SW 1271 (cell line): ENCODE results near the gene ADARB1.

ENCODE experiments used
- DNase-seq, 2 experiments: peaks; one replicate each; lab custom pipeline; 2025; lab: John Stamatoyannopoulos, UW

ADARB1 gene

GRCh38 chr21:45266518-45267389 is 192.4 kb downstream of the ADARB1 start:
- DNase-seq = no peak

DNA sequence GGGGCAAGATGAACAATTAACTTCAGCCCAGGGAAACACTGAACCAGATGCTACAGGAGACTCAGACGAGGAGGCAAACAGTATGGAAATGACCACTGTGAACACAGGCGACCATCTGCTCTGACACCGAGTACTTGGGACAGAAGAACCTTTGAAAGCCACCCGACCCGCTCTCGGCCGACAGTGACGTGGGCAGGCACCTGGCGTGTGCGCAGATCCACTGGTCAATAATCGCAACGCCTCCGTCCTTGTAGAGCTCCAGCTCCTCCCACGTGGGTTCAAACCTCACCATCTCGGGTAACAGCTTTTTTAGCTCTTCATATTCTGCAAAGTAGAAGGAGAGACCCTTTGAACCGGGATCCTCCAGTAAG is 193.0 kb downstream of the ADARB1 start:
- no peak for DNase-seq

GRCh38 chr21:45269861-45270260 is 195.5 kb downstream of the ADARB1 start:
- DNase-seq = no peak

DNA sequence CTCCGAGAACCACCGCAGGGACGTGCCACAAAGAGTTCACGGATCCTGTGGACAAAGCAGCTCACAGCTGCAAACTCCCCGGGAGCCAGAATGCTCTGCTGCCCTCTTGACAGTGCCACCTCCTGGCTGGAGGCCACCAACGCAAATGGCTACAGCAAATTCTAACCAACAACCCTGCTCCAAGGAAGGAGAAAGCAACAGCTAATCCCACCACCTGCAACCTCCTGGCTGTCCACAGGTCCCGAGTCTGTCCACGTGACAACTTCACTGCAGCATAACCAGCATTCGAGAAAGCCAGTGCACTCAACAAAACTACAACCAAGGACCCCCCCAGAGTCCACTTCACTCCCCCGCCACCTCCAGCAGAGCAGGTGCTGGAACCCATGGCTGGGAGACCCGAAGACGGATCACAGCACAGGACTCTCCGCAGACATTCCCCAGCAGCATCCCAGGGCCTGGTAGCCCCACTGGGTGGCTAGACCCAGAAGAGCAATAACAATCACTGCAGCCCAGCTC is 196.0 kb downstream of the ADARB1 start:
- DNase-seq = no peak
